Fibroblast of the aortic adventitia (primary cell): ENCODE data around the gene EPB41L3. TPM values are rescaled to one million over a fixed set of nuclear protein-coding genes. Genes with fewer than 3 reads are reported as not detected.

ENCODE experiments used
- DNase-seq: peaks from one replicate; pipeline ENCODE4 v3.0.0-alpha.2; 2010; ENCODE audit warnings: low read depth
- H3K4me3 ChIP-seq: 2 replicates; pipeline ENCODE4 v1.5.1; 2011; ENCODE audit warnings: low read depth, mild to moderate bottlenecking, control low read depth, low read length, moderate library complexity
- total RNA-seq: library from RNA; depleted of rRNA; stranded (reverse); fragments of >200 nt; gene quantifications from 2 replicates; pipeline ENCODE4 v1.2.3, GENCODE V29; 2012; ENCODE audit warnings: low replicate concordance
- TF ChIP-seq, protein P1 (sequence below): IDR thresholded peaks from 2 replicates; pipeline ENCODE4 v1.5.1; 2011; ENCODE audit warnings: mild to moderate bottlenecking, low read length, control low read depth, inconsistent platforms; ENCODE audit not compliant: insufficient read depth

The EPB41L3 gene
- total RNA-seq, 1 donor, result 28.0 TPM

DNA sequence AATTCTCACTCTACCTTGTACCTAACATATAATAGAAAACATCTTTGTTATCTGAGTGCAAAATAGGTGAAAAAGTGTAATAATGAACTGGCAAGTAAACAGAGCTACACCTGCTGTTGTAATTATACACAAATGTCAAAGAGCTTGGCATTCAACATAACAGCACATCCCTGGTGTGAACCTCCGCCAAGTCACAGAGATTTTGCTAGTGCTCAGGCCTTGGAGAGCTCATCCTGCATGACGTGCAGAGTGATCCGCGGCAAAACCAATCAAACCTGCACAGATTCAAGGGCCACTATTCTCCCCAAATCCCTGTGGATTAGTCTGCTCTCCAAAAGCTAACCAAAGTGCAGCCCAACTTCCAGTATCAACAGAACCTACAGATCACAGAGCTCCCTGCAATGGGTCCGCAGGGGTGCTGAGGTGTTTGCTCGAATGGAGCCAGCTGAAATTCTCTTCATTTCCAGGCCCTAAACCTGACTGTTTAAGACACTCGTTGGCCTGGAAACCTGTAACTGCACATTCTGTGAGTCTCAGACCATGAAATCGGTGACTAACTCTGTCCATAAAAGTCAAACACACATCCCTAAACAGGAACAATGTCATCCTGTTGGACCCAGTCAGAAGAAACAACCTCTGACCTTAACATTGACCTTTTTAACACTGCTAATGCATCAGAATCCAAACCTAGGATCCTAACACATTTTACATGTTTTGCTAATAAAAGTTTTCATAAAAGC is 111.8 kb downstream of the EPB41L3 start:
- TF ChIP-seq, protein P1, sequence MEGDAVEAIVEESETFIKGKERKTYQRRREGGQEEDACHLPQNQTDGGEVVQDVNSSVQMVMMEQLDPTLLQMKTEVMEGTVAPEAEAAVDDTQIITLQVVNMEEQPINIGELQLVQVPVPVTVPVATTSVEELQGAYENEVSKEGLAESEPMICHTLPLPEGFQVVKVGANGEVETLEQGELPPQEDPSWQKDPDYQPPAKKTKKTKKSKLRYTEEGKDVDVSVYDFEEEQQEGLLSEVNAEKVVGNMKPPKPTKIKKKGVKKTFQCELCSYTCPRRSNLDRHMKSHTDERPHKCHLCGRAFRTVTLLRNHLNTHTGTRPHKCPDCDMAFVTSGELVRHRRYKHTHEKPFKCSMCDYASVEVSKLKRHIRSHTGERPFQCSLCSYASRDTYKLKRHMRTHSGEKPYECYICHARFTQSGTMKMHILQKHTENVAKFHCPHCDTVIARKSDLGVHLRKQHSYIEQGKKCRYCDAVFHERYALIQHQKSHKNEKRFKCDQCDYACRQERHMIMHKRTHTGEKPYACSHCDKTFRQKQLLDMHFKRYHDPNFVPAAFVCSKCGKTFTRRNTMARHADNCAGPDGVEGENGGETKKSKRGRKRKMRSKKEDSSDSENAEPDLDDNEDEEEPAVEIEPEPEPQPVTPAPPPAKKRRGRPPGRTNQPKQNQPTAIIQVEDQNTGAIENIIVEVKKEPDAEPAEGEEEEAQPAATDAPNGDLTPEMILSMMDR, result no peak
- H3K4me3 ChIP-seq, result no peak overlapping the region
- no peak for DNase-seq

DNA sequence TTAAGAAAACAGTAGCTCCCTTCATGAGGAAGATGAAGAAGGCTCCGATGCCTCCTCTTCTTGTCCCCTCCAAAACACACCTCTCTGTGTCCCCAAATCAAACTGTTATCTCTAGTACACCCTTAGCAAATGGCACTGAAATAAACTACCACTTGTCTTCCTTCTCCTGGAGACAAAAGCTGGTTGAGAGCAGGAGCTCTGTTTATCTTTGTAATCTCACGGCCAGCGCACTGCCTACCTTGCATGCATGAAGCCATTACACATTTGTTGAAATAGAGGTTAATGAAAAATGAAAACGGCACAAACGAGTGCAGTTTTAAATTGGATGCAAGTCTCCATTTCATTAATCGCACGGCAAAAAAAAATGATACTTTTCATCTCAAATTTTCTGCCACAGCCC is 113.7 kb downstream of the EPB41L3 start:
- no peak for DNase-seq
- no peak overlapping the region for H3K4me3 ChIP-seq
- TF ChIP-seq, protein P1, result no peak

DNA sequence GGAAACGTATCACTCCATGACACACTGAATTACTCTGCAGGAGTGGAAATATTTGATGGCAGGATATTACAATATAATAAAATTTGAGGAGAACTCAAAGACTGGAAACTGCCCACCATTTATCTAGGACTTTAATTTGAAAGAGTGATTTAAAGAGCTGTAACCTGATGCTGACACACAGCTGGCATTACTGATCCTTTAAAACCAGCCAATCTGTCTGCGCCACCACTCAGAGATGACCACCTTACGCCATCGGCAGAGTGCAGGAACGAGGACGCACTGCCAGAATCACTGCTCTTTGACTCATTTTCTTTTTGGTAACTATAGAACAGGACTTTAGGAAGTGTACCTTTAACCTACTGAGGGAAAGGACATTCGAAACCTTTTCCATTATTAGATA is 114.1 kb downstream of the EPB41L3 start:
- TF ChIP-seq, protein P1, result no peak
- no peak overlapping the region for H3K4me3 ChIP-seq
- no peak for DNase-seq

DNA sequence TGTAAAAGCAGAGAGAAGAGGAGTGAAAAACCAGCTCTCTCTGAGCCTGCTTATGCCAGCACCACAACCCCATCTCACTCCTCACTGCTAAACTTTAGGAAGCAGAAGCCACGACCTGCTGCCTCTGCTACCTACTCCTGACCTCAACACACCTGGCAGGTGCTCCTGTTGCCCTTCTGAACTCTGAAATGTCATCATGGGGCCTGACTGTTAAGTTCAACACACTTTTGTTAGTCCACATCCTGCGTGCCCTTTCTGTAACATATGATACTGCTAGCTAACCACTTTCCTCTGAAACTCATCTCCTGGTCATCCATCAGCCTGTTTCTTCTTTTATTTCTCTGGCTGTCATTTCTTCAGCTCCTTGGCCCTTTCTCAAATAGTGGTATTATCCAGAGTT is 118.1 kb downstream of the EPB41L3 start:
- TF ChIP-seq, protein P1, result no peak
- no peak for DNase-seq
- no peak overlapping the region for H3K4me3 ChIP-seq

DNA sequence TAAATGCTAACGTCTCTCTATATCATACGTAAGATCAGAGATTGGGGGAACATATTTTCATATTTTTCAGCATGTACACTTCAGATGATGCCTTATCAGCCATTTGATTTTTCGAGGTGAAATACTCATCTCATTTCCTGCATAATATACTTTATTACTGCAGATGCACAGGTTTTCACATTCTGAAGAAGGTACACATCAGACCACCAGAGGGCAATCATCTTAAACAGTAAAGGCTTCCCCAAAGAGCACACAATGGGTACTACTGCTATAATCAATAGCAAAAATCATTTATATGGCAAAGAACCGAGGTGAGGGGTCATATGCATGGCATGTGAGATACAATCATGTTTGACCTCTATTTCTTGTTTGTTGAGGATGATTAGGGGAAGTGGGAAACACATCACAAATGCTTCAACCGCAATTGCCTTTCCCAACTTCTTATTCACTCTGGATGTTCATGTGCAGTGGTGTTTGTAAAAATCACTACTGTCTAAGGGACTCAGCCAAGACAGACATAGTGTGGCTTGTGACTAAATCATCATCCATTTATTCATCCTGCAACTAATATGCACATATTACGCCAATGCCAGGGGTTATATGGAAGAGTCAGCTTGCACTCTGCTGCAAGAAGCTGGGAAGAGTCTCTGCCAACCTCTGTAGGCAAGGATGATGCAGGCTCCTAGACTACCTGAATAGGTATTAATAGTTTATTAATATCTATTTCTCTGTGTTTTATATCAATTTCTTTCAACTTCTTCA is 118.7 kb downstream of the EPB41L3 start:
- TF ChIP-seq, protein P1, result peak; percentile 56
- DNase-seq, result peak; percentile 46
- no peak overlapping the region for H3K4me3 ChIP-seq

DNA sequence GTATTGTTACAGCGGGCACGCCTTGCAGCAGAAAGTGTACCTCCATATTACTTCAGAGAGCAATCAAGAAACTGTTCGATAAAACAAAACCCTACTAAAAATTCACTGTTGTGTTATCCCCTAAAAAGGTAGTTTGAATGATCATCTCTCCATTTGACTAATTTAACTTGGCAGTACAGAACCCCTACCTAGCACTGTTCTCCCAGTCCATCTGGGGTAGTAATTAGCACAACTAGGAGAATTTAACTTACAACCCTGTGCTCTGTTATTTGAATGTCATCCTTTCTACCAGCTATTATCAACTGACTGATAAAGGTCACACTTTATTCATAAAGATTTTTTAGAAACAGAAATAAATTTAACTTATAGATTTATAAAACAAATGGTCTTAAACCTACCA is 121.2 kb downstream of the EPB41L3 start:
- TF ChIP-seq, protein P1, result no peak
- no peak for DNase-seq
- no peak overlapping the region for H3K4me3 ChIP-seq

DNA sequence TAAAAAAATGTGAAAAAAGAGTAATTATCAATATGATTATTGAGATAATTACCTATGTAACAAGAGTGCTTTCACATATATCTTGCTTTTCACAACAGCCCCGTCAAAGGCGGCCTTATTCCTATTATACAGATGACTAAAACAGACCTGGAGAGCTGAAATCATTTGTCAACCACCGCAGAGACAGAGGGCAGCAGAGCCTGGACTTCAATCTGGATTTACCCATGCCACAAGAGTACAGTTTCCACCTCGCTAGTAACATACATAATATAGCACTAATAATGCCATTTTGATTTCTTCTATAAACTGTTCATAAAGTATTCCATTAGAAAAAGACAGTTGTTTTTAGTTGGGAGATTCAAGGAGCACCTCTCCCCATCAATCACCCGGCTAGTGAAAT is 121.8 kb downstream of the EPB41L3 start:
- TF ChIP-seq, protein P1, result no peak
- no peak overlapping the region for H3K4me3 ChIP-seq
- no peak for DNase-seq
